ENCODE results near the gene NAV2.

NAV2 gene

DNA sequence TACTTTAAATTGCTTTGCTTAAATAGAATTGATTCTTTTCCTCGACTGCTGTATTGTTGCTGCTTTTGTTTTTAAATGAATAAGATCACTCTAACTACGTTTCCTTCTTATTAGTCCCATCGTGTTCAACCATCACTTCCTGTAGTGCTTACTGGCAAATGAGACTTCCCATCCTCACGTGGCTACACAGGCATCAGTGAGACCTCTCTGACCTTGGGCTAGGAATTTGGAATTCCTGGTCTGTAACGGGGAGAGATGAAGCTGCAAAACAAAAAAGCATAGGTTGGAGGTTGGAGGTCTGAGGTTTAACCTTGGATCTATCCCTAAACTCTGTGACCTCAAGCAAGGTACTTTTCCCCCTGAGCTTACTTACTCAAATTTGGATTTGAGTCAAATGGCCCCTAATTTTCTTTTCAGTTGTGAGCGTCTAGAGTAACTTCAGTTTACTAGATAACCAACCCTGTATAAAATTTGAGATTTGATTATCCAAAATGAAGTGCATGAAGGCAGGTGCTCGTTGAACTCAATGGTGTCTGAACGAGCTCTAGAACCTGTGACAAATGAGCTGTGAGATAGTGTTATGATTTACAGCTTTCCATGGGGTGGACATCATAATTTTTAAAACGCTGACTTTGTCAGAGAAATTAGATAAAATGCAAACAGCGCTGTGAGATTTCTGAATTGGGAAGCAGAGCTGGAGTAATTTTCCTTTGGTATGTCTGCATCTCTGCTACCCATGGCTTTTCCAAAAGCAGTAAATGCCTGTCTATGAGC lies 296.4 kb downstream of the NAV2 start:
- no peak for DNase-seq

GRCh38 chr11:20010156-20010850 lies 297.7 kb downstream of the NAV2 start:
- DNase-seq, result no peak

DNA sequence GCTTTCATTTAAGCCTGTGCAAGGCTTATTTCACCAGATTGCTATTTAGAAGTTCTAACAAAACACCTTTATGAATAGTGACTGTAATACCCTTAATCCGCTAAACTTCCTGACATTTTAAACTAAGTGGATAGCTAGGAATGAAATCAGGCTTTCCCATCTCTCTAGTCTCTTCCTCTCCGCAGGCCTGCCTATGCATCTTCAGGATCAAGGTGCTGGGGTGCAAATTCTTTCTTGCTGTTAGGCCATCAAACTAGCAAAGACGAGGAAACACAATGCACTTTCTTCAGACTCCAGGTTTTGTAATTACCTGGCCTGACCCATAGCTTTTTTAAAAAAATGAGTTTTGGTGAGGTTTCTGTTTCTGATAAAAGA lies 298.2 kb downstream of the NAV2 start:
- DNase-seq, result no peak

GRCh38 chr11:20011307-20011951 lies 298.8 kb downstream of the NAV2 start:
- no peak for DNase-seq

GRCh38 chr11:20013346-20014066 lies 300.9 kb downstream of the NAV2 start:
- DNase-seq, result no peak

DNA sequence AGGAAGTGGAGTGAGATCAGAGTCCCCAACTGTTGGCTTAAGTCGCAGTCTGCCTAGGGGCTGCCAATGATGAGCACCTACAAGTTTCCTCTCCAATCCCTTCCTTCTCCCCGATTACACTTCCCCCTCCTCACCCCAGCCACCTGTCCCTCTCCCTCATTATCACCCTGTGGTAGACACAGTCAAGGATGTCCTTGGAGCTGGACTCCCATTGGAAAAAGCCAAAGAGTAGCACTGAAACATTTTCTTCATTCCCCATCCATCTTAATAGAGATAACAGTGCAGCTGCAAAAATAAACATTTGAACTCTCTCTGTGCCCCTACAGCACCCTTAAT lies 301.4 kb downstream of the NAV2 start:
- no peak for DNase-seq

DNA sequence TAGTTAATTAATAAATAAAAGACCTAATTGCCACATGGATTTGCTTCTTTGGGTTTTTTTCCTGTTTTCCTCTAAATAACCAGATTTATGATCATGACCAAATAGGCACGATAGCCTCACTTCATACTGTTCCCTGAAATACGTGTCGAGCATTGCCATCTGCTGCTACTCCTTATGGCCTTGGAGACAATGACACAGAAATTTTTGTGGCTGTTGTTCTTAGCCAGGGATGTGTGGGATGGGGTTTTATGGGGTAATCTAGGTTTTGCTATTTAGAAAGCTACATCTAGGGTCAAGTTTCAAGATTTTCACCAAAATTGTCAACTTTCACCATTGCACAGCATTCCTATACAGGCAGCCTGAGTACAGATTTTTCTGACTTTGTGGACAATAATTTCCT lies 302.5 kb downstream of the NAV2 start:
- DNase-seq, result no peak

DNA sequence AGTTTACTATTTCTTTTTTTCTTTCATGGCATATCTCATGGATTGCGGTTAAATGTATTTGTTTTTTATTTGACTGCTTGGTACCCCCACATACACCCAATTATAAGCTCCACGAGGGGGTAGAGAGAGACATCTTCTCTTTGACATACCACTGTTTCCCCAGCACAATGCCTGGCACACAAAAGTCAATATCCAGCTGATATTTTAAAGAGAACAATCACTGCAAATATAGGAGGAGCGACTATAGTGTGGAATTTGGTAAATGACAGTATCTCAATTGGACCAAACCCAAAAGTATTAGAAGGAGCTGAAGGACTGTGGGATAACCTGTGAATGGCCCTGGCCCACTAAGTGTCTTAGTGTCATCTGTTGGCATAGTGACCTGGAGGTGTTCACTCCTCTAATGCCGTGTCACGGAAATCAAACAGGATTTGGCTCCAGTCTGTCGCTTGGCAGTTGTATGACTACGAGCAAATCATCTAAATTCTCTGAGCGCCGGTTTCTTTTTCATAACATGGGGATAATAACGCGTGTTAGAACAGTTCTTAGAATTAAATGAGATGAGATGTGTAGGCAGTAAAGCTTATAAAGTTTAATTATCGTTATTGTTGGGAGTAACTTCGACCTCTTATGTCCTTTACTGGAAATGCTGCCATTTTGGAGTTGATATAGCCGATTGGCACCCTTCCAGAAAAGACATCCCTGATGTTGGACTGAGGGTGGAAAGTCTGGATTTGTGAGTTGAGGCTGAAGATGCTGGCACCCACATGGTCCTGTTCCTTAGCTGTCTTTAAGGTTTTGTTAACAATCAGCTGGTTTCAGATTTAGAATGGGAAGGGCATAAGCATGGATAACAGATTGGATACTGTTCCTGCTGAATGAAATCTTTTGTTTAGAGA lies 303.1 kb downstream of the NAV2 start:
- DNase-seq, result no peak

GRCh38 chr11:20016526-20016925 lies 303.9 kb downstream of the NAV2 start:
- DNase-seq, result no peak

DNA sequence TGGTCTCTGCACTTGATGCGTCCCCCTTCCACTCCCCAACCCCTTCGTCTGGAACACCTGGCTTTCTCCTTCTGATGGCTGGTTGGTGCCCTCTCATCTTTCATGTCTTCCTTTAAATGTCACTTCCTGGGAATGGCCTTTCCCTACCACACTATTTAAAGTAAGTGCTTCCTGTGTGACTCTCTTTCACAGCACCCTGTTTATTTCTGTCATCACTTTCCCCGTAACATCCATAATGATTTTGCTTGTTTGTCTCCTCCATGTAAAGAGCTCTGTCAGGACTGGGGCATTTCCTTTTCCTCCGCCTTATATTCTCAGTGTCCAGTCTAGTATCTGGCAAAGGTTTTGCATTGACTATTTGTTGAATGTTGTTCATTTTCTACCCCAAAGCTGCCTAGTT lies 304.7 kb downstream of the NAV2 start:
- DNase-seq, result no peak

GRCh38 chr11:20020198-20020597 lies 307.6 kb downstream of the NAV2 start:
- no peak for DNase-seq

GRCh38 chr11:20020716-20021115 lies 308.1 kb downstream of the NAV2 start:
- DNase-seq, result no peak

DNA sequence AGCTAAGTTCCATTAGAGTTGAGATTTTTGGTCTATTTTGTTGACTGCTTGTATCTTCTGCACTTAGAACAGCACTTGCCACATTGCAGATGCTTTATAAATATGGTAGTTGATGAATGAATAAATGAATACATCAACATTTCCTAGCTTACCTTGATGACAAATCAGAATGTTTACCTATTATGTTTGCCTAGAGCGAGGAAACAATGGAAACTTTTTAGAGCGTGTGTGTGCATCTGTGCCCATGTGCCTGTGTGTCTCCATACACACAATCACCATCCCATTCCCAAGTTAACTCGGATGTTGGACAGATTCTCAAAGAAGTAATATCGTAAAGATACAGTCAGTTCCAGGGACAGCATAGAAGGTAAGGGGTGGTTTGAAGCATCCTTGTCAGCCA lies 308.6 kb downstream of the NAV2 start:
- DNase-seq, result no peak

- DNase-seq, result no peak
Measured at GRCh38 chr11:20021771-20022362, 309.2 kb downstream of the NAV2 start.

- no peak for DNase-seq
Measured at GRCh38 chr11:20022363-20023081, 309.9 kb downstream of the NAV2 start.

- no peak for DNase-seq
Measured at GRCh38 chr11:20023082-20023426, 310.4 kb downstream of the NAV2 start.

- DNase-seq, result no peak
Measured at GRCh38 chr11:20024172-20024935, 311.7 kb downstream of the NAV2 start.

DNA sequence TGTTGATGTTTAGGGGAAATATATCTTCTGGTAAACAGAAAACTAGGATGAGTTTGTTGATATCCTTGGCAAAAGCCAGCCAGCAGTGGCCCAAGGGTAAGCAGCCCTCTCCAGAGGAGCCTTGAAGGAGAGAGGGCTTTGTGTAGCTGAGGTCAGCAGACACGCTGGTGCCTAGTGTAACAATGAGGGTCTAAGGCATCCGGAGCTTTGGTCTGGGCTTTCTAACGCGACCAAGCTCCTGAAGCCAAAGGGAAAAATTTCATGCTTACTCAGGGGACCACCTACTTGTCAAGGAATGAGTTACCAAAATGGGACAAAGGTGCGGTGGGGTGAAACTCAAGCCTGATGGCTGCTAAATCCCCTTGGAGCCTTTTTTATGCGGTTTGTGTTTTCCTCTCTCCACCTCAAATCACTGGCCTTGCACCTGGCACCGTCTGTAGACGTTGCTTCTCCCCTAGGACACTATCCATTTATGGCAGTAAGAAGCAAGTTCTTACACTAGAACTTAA lies 312.7 kb downstream of the NAV2 start:
- DNase-seq, result no peak

- no peak for DNase-seq
Measured at GRCh38 chr11:20026629-20027555, 314.3 kb downstream of the NAV2 start.
